CD4-positive, alpha-beta T cell treated with Interferon gamma for 1 hour (primary cell): ENCODE data around the gene PDE6B.
"Not testable (repeated sequence)": the region's sequence is repeated elsewhere in the genome, so short reads cannot be mapped to it uniquely, and the experiment has no call there.

ENCODE experiments used
- DNase-seq: peaks from one replicate; pipeline ENCODE4 v3.0.0-alpha.2; 2020

The PDE6B gene

DNA sequence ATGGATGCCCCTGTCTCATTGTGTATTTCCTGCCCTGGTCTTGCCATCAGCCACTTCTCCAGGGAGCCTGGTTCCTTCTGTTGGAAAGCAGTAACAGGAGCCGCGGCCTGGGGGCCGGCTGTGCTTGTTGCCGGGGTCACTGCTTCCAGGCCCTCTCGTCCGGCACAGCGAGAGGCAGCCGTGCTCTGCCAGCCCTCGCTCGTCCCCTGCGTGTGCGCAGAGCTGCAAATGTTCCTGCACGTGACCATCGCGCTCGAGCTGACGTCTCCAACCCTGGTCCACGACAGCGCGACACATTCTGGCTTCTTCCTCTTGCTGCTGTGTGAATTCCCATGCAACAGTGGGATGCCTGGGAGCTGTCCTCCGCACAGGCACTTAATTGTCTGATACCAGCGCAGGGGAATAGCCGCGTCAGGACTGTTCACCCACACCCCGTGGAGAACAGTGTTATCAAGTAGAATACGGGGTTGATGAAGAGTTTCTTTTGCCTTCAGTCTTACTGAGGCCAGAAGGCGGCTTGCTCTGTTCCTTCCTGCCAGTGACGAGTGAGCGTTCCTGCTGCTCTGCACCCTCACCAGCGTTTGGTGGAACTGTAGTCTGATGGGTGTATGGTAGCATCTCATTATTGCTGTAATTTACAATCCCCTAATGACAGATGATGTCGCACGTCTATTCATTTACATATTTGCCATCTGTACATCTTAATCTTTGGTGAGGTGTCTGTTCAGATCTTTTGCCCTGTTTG is 12.3 kb downstream of the PDE6B start:
- no peak for DNase-seq

DNA sequence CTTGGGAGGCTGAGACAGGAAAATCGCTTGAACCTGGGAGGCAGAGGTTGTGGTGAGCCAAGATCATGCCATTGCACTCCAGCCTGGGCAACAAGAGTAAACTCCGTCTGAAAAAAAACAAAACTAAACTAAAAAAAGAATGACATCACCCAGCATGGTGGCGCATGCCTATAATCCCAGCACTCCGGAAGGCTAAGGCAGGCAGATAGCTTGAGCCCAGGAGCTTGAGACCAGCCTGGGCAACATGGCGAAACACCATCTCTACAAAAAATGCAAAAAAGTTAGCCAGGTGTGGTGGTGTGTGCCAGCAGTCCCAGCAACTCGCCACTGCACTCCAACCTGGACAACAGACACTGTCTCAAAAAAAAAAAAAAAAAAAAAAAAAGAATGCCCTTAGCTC is 17.0 kb downstream of the PDE6B start:
- not testable (repeated sequence) for DNase-seq

DNA sequence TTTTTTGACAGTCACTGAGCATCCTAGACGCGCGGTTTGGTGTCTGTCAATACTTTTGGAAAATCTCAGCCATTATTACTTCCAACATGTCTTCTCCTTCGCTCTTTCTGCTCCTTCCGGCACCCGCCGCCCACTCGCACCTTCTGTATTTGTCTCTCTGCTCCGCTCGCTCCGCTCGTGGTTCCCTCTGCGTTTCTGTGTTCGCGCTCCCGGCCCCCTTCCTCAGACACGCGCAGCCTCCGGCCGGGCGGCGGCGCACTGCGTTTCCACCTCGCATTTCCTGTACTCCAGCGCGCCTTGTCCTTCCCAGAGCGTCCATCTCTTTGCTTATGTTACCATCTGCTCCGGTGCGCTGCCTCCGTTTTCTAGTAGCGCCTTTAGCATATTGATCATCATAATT is 21.1 kb downstream of the PDE6B start:
- DNase-seq = no peak

DNA sequence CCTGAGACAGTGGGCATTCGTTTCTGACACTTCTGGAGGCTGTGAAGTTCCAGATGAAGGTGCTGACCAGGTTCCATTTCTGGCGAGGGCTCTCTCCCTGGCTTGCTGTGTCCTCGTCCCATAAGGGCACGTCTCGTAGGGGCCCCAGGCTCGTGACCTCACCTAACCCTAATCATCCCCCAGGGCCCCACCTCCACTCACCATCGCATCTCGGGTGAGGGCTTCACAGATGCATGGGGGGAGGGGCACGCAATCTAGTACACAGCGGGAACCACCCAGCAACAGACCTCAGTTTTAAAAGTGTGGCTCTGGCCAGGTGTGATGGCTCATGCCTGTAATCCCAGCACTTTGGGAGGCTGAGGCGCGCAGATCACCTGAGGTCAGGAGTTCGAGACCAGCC is 22.1 kb downstream of the PDE6B start:
- DNase-seq = no peak

DNA sequence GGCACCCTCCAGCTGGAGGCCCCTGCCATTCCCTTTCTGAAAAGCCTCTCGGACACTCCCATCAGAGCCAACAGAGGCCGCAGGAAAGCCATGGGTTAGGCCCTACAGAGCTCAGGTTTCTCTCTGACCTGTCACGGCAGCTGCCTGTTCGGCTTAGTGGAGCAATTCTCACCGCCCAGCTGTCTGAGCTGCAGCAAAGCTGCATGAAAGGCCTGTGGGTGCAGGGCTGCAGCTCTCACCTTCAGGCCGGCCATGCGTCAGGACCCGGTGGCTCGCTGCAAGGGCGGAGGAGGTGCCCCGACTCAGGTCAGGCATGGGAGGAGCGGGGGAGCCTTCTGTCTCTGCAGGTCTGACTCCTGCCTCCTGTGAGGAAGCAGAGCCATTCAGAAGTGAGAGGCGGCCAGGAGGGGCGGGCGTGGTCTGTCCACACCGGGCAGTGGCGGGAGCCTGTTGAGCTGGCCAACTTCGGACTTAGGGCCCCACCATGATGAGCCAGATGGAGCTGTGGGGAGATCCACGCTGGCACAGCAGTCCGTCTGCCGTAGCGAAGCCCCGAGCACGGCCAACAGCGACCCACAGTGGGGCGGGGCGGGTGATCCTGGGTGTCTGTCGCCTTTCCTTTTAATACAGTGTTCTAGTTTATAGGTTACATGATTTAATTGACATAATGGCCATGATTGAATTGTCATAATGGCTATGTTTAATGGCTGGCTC is 23.4 kb downstream of the PDE6B start:
- DNase-seq = no peak

DNA sequence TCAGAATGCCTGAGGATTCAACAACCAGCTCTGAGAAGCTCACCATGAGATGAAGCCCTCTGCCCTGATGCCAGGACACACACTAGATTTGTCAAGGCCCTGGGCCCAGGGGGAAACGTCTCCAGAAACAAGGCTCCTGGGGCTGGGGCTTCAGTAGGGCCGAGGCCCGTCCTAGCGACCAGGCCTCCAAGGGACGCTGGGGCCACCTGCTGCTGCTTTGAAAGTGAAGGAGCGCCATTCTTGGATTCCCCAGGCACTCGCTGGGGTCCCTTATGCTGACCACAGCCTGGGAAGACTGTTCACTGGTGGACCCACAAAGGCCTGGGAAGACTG is 23.9 kb downstream of the PDE6B start:
- no peak for DNase-seq

DNA sequence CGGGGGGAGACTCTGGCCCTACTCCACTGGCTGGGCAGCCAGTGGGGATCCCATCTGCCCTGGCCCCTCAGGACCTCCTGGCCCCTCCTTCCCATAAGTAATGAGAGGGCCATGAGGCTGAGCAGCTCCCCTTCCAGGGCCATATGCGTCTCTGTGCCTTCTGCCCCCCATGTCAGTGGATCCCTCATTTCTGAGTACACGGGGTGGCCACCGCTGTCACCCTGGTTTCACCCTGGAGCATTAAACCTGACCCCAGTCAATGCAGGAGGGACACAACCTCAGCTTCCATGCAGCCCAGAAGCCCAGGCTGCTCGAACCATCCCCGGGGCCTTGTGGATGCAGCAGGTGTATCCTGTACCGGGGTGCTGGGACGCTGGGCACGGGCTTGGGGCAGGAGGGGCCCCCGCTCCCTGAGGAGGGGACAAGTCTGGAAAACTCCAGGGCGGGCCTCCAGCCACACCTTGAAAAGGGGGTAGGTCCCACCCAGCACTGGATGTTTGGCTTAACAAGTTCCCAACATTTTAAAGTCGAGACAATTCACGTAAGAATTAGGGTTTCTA is 24.5 kb downstream of the PDE6B start:
- DNase-seq = no peak

DNA sequence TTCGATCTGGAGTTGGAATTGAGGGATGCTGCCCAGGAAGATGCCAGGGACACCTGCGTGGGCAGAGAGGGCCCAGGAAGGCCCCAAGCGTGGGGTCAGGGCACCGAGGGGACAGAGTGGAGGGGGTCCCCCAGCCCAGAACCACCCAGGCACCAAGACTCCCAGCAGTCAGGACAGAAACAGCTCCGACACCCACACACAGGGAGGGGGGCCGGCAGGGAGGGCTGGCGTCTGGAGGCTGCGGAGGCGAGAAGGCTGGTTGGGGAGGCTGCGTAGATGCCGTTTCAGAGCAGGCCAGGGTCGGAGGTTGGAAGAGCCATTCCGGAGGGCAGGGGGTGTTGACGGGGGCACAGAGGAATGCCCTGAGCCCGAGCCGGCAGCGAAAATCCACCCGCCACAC is 25.1 kb downstream of the PDE6B start:
- no peak for DNase-seq

DNA sequence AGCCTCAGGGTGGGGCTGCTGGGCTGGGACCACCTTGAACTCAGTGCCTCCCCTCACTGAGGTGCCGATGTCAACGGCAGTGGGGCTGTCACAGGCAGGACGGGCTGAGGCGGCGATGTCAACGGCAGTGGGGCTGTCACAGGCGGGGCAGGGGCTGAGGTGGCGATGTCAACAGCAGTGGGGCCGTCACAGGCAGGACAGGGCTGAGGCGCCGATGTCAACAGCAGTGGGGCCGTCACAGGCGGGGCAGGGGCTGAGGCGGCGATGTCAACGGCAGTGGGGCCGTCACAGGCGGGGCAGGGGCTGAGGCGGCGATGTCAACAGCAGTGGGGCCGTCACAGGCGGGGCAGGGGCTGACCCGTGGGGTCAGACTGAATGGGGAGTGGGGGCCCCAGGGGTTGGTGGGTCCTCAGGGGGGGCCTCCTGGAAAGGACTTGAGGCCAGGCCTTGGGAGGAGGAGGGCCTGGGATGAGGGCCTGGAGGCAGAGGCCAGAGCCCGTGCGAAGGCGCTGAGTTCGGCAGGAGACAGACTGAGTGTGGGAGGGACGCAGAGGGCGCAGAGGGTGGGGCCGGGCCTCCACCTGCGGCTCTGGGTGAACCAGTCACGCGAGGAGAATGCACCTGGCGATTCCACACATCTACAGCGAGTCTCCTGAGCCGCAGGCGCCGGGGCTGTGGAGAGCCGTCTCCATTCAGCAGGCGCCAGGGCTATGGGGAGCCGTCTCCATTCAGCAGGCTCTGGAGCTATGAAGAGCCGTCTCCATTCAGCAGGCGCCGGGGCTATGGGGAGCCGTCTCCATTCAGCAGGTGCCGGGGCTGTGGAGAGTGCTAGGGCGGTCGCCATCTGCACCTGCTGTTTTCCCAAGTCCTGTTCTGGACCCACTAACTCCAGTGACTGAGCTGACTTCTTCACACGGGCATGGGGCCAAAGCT is 25.8 kb downstream of the PDE6B start:
- DNase-seq = no peak

DNA sequence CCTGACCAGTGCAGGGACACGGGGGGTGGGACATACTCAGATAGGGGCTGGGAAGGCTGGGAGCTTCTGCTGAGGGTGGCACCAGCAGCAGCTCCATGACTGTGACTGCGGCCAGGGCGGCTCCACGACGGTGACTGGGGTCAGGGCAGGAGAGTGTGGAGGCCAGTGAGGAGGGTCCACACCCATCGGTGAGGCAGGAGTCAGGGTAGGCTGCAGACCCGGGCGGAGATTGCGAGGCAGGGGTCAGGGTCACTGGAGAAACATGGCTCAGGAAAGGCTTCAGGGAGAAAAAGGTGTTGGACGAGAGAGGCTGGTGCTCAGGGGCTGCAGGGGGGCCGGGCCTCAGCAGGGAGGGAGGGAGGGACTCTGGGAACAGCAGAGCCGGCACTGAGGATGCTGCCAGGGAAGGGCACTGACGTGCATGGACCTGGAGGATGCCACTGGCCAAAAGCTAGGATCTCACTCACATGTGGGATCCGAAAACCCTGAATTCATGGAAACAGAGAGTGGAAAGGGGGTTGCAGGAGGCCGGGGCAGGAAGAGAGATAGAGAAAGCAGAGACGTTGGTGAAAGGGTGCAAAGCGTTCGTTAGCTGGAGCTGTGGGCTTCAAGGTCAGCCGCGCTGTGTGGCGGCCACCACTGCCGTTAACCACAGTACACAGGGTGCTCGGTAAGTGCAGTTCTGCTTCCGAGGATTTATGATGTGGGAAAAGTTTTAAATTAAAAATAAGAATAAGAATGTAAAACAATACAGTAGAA is 26.7 kb downstream of the PDE6B start:
- no peak for DNase-seq

DNA sequence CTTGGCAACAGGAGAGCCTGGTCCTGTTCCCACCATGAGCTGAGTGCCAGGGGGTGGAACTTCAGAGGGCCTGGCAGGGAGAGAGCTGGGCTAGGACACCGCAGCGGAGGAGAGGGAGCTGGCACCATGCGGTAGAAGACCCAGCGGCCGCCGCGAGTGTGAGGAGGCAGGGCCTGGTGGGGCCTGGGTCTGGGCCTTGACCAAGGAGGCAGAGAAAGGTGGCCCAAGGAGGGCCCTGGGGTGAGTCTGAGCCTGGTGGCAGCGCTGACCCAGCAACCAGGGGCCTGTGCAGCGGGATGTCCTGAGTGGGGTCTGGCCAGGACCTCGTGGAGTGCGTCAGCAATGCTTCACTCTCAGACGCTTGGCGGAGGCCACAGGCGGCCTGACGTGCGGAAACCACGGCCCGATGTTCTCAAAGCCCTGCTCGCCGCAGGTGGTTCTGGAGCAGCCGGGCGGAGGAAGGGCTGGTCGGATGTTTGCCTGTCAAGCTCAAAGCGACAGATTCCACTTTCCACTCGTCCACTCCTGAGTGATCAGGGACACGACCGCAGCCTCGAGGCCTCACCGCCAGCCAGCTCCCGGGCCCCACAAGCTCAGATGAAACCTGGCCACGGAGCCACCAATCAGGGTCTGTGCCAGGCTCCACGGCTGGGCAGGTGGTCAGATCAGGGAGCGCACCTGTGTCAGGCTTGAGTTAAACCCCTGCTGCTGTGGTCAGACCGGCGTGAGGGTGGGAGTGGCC is 27.9 kb downstream of the PDE6B start:
- no peak for DNase-seq

DNA sequence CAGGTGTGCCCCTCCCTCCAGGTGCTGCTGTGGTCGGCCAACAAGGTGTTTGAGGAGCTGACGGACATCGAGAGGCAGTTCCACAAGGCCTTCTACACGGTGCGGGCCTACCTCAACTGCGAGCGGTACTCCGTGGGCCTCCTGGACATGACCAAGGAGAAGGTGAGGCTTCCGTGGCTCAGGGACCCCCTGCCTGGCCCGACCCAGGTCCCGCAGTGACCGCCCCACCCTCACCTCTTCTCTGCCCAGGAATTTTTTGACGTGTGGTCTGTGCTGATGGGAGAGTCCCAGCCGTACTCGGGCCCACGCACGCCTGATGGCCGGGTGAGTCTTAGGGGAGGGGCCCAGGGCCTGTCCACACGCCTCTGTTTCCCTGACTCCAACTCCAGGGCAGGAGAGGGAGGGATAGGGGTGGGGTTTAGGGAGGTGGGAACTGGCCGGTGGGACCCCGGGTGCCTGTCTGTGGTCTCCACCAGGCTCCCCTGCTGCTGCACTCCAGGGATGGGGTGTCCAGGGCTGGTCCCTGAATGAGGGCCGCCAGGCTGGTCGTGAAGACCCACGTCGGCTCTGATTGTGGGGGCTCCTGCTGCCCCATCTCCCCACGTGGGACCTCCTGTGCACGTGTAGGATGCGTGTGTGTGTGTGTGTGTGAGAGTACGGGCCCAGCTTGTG is 28.6 kb downstream of the PDE6B start:
- DNase-seq = no peak

DNA sequence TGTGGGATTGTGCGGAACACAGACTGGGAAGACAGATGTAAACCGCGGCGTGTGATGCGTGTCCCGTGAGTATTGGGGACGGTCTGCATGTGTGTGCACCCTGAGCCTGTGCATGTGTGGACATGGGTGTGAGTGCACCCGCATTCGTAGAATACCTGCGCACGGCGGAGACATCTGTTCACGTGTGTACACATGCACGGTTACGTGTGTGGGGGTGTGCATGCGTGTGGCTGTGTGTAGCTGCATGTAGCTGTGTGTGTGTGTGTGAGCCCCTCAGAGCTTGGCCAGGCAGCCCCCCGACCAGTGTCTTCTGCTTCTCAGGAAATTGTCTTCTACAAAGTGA is 29.1 kb downstream of the PDE6B start:
- DNase-seq = no peak

DNA sequence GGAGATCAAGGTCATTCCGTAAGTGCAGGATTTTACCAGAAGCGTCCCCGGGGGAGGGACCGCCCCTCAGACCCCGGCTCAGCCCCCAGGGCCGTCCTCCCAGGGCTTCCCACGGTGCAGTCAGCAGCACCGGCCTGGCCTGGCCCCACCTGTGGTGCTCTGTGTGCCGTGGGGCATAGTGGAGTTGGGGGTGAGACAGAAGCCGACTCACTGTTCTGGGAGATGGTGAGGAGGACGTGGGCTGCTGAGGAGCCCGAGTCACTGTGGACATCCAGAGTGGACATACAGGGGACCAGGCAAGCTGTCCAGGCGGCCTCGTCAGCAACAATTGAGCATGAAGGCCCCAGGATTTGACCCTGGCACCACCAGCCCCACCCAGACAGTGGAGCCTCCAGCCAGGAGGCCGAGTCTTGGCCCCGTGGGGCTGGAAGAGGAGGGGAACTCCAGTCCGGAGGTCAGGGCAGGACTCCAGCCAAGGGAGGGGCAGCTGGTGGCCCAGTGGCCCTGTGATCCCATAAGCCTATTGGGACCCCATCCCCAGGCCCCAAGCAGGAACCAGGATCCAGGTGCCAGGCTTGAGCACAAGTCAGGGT is 29.6 kb downstream of the PDE6B start:
- DNase-seq = no peak

DNA sequence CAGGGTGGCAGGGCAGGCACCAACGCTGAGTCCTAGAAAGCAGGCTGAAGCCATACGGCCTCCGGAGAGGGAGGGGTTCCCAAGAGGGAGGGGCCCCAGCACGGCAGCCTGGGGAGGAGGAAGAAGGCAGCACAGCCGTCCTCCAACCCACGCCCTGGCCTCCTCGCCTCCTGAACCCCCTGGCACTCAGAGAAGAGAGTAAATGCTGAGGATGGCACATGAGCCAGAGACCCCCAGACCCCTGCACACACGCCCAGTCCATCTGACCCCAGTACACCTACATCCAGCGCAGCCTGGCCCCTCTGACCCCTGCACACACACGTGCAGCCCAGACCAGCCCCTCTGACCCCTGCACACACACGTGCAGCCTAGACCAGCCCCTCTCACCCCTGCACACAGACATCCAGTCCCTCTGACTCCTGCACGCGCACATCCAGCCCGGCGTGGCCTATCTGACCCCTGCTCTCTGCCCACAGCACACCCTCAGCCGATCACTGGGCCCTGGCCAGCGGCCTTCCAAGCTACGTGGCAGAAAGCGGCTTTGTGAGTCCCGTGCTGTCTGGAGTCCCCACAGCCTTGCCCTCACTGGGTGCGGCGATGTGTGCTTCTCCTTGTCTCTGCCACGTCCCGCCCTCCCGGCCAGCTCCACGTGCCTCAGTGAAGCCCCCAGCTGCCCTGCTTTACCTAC is 30.2 kb downstream of the PDE6B start:
- no peak for DNase-seq

DNA sequence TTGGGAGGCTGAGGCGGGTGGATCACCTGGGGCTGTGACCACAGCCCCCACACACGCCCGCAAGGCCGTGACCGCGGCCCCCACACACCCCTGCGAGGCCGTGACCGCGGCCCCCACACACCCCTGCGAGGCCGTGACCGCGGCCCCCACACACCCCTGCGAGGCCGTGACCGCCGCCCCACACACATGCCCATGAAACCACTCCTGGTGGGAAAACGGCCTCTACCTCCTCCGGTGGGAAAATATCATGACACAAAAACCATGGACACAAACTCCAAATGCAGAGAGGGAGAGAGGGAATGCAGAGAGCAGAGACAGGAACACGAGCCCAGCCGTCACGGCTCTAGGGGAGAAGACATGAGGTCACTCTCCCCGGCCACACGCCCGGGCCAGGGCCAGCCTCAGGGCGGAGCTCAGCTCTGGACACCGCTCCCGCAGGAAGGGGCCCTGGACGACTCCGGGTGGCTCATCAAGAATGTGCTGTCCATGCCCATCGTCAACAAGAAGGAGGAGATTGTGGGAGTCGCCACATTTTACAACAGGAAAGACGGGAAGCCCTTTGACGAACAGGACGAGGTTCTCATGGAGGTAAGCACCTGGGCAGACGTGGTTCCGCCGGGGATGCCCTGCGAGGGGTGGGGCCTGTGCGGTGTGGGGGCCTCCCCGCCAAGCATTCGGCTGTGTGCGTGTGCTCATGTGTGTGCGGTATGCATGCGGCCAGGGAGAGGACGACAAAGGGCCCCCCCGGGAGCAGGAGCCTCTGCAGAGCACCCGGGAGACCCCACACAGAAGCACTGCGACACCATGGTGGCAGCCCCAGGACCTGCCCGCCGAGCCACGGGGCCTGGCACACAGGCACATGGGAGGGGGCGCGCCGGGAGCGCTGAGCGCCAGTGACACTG is 31.3 kb downstream of the PDE6B start:
- no peak for DNase-seq

DNA sequence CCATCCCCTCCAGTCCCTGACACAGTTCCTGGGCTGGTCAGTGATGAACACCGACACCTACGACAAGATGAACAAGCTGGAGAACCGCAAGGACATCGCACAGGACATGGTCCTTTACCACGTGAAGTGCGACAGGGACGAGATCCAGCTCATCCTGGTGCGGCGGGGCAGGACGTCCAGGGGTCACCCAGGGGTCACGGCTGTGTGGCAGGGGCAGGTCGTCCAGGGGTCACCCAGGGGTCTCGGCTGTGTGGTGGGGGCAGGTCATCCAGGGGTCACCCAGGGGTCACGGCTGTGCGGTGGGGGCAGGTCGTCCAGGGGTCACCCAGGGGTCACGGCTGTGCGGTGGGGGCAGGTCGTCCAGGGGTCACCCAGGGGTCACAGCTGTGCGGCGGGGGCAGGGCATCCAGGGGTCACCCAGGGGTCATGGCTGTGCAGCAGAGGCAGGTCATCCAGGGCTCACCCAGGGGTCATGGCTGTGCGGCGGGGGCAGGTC is 32.0 kb downstream of the PDE6B start:
- DNase-seq = no peak

DNA sequence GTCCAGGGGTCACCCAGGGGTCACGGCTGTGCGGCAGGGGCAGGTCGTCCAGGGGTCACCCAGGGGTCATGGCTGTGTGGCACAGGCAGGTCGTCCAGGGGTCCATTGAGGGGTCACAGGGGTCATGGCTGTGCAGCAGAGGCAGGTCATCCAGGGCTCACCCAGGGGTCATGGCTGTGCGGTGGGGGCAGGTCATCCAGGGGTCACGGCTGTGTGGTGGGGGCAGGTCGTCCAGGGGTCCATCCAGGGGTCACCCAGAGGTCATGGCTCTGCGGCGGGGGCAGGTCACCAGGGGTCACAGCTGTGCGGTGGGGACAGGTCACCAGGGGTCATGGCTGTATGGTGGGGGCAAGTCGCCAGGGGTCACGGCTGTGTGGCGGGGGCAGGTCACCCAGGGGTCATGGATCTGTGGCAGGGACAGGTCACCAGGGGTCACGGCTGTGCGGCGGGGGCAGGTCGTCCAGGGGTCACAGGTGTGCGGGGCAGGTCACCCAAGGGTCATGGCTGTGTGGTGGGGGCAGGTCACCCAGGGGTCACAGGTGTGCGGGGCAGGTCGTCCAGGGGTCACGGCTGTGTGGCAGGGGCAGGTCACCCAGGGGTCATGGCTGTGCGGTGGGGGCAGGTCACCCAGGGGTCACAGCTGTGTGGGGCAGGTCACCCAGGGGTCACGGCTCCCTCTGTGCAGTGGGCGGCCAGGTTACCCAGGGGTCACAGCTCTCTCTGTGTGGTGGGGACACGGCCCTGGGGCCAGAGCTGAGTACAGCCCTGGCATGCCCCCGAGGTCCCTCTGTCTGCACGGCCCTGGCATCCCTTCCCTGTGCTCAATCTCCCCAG is 32.7 kb downstream of the PDE6B start:
- no peak for DNase-seq
